HepG2 (cell line): Measurements from ENCODE around the gene ADM. TPM values are rescaled to one million over a fixed set of nuclear protein-coding genes. Genes with fewer than 3 reads are reported as not detected.

Experiments
- ATAC-seq: fragments of 200-7000 bp; cut with Tn5 transposase; 3 replicates; pipeline ENCODE4 v1.9.1; 2020; ENCODE audit warnings: mild to moderate bottlenecking, moderate library complexity
- BruUV-seq: library from RNA; stranded (reverse); fragments of 400-500 nt; replicated peaks from 2 replicates; lab custom pipeline; 2021; lab: Mats Ljungman, UMichigan
- CTCF ChIA-PET: fragments of 300-600 bp; formaldehyde crosslinking; extraction: SDS; loops from one replicate; lab custom pipeline; 2021; ENCODE audit warnings: low total read pairs, inconsistent platforms, low intra/inter-chr PET ratio; lab: Yijun Ruan, JAX
- POLR2A ChIA-PET: fragments of 350-600 bp; sonication (Branson Sonifier 250); formaldehyde crosslinking; loops from one replicate; lab custom pipeline; 2020; ENCODE audit warnings: antibody characterized with exemption, inconsistent platforms; lab: Yijun Ruan, JAX
- DNase-seq: peaks from one replicate; pipeline ENCODE4 v3.0.0-alpha.2; 2015; ENCODE audit warnings: low spot score
- FAIRE-seq: peaks from 3 replicates; lab custom pipeline; 2011; peaks lifted over from hg19 to GRCh38; lab: Jason Lieb, UNC
- H2AFZ ChIP-seq: one replicate; pipeline ENCODE4 v1.6.1; 2011; ENCODE audit warnings: low read length, inconsistent platforms
- H3K27ac ChIP-seq: fragments of 300-600 bp; 3 replicates; pipeline ENCODE4 v1.8.0; 2011; ENCODE audit warnings: mixed run types, mild to moderate bottlenecking, mixed read lengths, low read length, inconsistent platforms; ENCODE audit not compliant: insufficient read depth; ENCODE audit errors: extremely low read length
- H3K27me3 ChIP-seq, 2 experiments: fragments of 200-600 bp in 1 of 2; 2 replicates in 1 of 2; 3 replicates in 1 of 2; pipeline versions ENCODE4 v1.6.0 to v1.8.0; 2011; ENCODE audit warnings: low read length in 2 of 2, mild to moderate bottlenecking in 2 of 2, moderate library complexity in 2 of 2, inconsistent platforms in 1 of 2; ENCODE audit not compliant: insufficient read depth in 2 of 2, control insufficient read depth in 1 of 2
- H3K36me3 ChIP-seq, 2 experiments: fragments of 200-600 bp in 1 of 2; replicated peaks in 1 of 2; 2 replicates in 1 of 2; 3 replicates in 1 of 2; pipeline versions ENCODE4 v1.5.1 to v1.8.0; 2011; ENCODE audit warnings: low read length in 2 of 2, inconsistent platforms in 1 of 2; ENCODE audit not compliant: insufficient read depth in 2 of 2, control insufficient read depth in 1 of 2
- H3K4me1 ChIP-seq: 2 replicates; pipeline ENCODE4 v1.5.1; 2012; ENCODE audit warnings: low read length, inconsistent platforms; ENCODE audit not compliant: insufficient read depth
- H3K4me2 ChIP-seq: 2 replicates; pipeline ENCODE4 v1.6.0; 2011; ENCODE audit warnings: low read depth, low read length, inconsistent platforms
- H3K4me3 ChIP-seq, 3 experiments: fragments of 200-600 bp in 1 of 3; sonication (generic), shearing (Covaris generic) in 1 of 3; replicated peaks in 1 of 3; 2 replicates each; pipeline ENCODE4 v1.5.1; 2011 to 2016; ENCODE audit warnings: low read length in 3 of 3, inconsistent platforms in 2 of 3, low read depth in 2 of 3, mild to moderate bottlenecking in 2 of 3, control low read depth in 1 of 3, mixed read lengths in 1 of 3; ENCODE audit not compliant: insufficient read depth in 1 of 3
- H3K79me2 ChIP-seq: one replicate; pipeline ENCODE4 v1.6.1; 2011; ENCODE audit warnings: low read length, inconsistent platforms; ENCODE audit not compliant: insufficient read depth
- H3K9ac ChIP-seq: 2 replicates; pipeline ENCODE4 v1.6.0; 2011; ENCODE audit warnings: mild to moderate bottlenecking, low read depth, low read length, inconsistent platforms; ENCODE audit not compliant: insufficient read depth
- H3K9me3 ChIP-seq: 2 replicates; pipeline ENCODE4 v1.5.1; 2012; ENCODE audit warnings: mild to moderate bottlenecking, low read length
- H4K20me1 ChIP-seq: 2 replicates; pipeline ENCODE4 v1.6.0; 2011; ENCODE audit warnings: inconsistent platforms, mild to moderate bottlenecking, low read length, moderate library complexity; ENCODE audit not compliant: insufficient read depth
- AHR ChIP-seq: IDR thresholded peaks from 2 replicates; pipeline ENCODE4 v1.6.1; 2018; ENCODE audit warnings: missing genetic modification reagents, missing compliant biosample characterization
- CHD2 ChIP-seq: IDR thresholded peaks from 2 replicates; pipeline ENCODE4 v1.6.1; 2011; ENCODE audit warnings: low read depth, low read length, improper control_type of control experiment
- MIXL1 ChIP-seq: IDR thresholded peaks from 2 replicates; pipeline ENCODE4 v1.6.1; 2016
- PLRG1 ChIP-seq: fragments of 450-650 bp; conservative IDR thresholded peaks from 2 replicates; pipeline ENCODE4 v1.6.1; 2016
- RFX3 ChIP-seq: IDR thresholded peaks from 2 replicates; pipeline ENCODE4 v1.6.1; 2016; ENCODE audit warnings: missing biosample characterization, missing genetic modification reagents
- SKI ChIP-seq: fragments of 450-650 bp; IDR thresholded peaks from one replicate; pipeline ENCODE4 v1.6.1; 2018; ENCODE audit warnings: mild to moderate bottlenecking; ENCODE audit not compliant: partially characterized antibody
- TEAD2 ChIP-seq: sonication (generic); formaldehyde crosslinking; IDR thresholded peaks from 2 replicates; pipeline ENCODE4 v1.9.0; 2021; ENCODE audit warnings: missing genetic modification reagents
- ZFY ChIP-seq: sonication (generic); formaldehyde crosslinking; IDR thresholded peaks from 2 replicates; pipeline ENCODE4 v1.4.0; 2020; ENCODE audit warnings: missing genetic modification reagents
- ZNF224 ChIP-seq: sonication (generic); formaldehyde crosslinking; IDR thresholded peaks from 2 replicates; pipeline ENCODE4 v1.5.0; 2020; ENCODE audit warnings: mild to moderate bottlenecking, missing genetic modification reagents
- ZNF563 ChIP-seq: sonication (generic); formaldehyde crosslinking; IDR thresholded peaks from 2 replicates; pipeline ENCODE4 v1.8.0; 2022; ENCODE audit warnings: mild to moderate bottlenecking, moderate library complexity, missing genetic modification reagents
- ZSCAN31 ChIP-seq: sonication (generic); formaldehyde crosslinking; IDR thresholded peaks from 2 replicates; pipeline ENCODE4 v1.5.0; 2020; ENCODE audit warnings: low read depth, mild to moderate bottlenecking, missing genetic modification reagents
- WGBS: methylation state at CpG from one replicate; pipeline ENCODE4 v1.1.6; 2017; ENCODE audit warnings: low lambda C conversion rate; 5-methylcytosine and 5-hydroxymethylcytosine counted together
- in situ Hi-C: cut with HindIII; loops from 2 replicates; pipeline ENCODE4 v1.10.0; 2017; ENCODE audit warnings: low pct_unique_long_range_greater_than_20kb; ENCODE audit not compliant: extremely low pct_ligation_motif_present
- intact Hi-C: fragments of 100-400 bp; cut with micrococcal nuclease; formaldehyde crosslinking; loops from one replicate; pipeline ENCODE4 v1.10.0; 2022; ENCODE audit not compliant: unreplicated experiment
- polyA plus RNA-seq, 8 experiments: library from polyadenylated mRNA; depleted of rRNA in 3 of 8; stranded (reverse) in 7 of 8; unstranded in 1 of 8; fragments of >200 nt; fragmentation: Illumina TruSeq in 4 of 8; extraction: Trizol in 4 of 8; gene quantifications; 2 replicates each; pipeline versions ENCODE4 v1.2.1 to v1.2.3, GENCODE V29; 2011 to 2016; ENCODE audit warnings: low read depth in 4 of 8, missing spikeins in 1 of 8, mixed read lengths in 1 of 8; ENCODE audit not compliant: insufficient read depth in 1 of 8
- total RNA-seq, 5 experiments: library from RNA; depleted of rRNA; stranded (reverse); fragments of >200 nt; fragmentation: Illumina TruSeq; extraction: Trizol; gene quantifications; 2 replicates each; pipeline ENCODE4 v1.2.3, GENCODE V29; 2016; ENCODE audit warnings: low read depth in 1 of 5
- TF ChIP-seq, protein P1 (sequence below): IDR thresholded peaks from 2 replicates; pipeline ENCODE4 v1.6.1; 2016; ENCODE audit warnings: mild to moderate bottlenecking, missing biosample characterization, missing genetic modification reagents
- TF ChIP-seq, protein P2 (sequence below): sonication (generic); formaldehyde crosslinking; IDR thresholded peaks from 2 replicates; pipeline ENCODE4 v1.4.0; 2020; ENCODE audit warnings: missing genetic modification reagents
- TF ChIP-seq, protein P3 (sequence below): sonication (generic); formaldehyde crosslinking; conservative IDR thresholded peaks from 2 replicates; pipeline ENCODE4 v1.4.0; 2020; ENCODE audit warnings: missing genetic modification reagents

Gene ADM
- total and polyA plus RNA-seq, 2 of the 13 experiments (the other 11 are each of a cell fraction or from before 2014, with no cell fraction given) = 10.7 to 26.1 TPM

DNA sequence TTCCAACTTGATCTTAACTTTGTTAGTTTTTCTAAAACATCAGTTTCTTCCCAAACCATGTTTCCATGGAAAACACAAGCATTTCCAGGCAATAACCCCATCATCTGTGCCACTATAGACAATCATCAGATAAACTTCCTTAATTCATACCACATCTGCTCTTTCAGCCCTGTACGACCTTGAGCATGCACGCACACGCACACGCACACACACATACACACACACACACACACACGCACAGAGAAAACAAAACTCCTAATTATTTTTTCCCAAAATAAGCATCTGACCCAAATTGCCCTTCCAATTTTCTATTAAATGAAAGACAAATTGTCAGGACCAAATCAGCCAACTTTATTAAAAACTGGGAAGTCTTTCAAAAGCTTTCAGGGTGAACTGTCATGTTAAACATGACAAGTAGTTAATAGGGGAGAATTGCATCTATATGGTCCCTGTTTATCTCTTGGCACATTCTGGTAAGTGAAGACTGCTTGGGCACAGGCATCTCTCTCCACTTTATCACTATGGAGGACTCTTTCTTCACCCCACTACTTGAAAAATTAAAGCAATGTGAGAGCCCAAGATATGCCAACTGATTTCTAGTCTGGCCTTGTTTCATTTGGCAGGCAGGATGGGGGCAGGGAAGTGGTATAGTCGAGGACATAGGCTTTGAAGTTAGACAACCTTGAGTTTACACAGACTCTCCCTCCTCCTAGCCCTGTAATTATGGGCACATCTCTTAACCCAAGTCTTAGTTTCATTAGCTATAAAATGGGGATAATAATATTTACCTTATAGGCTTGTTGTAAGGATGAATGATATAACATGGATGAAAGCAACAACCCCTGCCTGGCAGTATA lies 15.1 kb downstream of the ADM start:
- no TSS peak for BruUV-seq
- Histone ChIP-seq H3K4me2 (no peak overlapping the region), H3K27me3 (no peaks in the 10 kb centered on the region), H3K9me3 (no peaks in the 10 kb centered on the region), H3K79me2 (no peaks in the 10 kb centered on the region), H4K20me1 (no peaks in the 10 kb centered on the region), H3K27ac (no peak overlapping the region), H3K36me3 (no peaks in the 10 kb centered on the region), H2AFZ (no peak overlapping the region), H3K4me1 (peaks cover 62% of the 10 kb centered on the region), H3K9ac (no peak overlapping the region), H3K4me3 (no peak overlapping the region)
- TF ChIP-seq, protein P1, sequence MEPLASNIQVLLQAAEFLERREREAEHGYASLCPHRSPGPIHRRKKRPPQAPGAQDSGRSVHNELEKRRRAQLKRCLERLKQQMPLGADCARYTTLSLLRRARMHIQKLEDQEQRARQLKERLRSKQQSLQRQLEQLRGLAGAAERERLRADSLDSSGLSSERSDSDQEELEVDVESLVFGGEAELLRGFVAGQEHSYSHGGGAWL (CRISPR knock-in tag) = no peak
- TF ChIP-seq SKI (no peak), ZNF563 (CRISPR knock-in tag) (no peak), MIXL1 (no peak), RFX3 (CRISPR knock-in tag) (no peak), AHR (no peak), ZFY (CRISPR knock-in tag) (no peak), ZNF224 (CRISPR knock-in tag) (no peak), PLRG1 (no peak), CHD2 (no peak), TEAD2 (CRISPR knock-in tag) (no peak), ZSCAN31 (CRISPR knock-in tag) (no peak)
- TF ChIP-seq, protein P2, sequence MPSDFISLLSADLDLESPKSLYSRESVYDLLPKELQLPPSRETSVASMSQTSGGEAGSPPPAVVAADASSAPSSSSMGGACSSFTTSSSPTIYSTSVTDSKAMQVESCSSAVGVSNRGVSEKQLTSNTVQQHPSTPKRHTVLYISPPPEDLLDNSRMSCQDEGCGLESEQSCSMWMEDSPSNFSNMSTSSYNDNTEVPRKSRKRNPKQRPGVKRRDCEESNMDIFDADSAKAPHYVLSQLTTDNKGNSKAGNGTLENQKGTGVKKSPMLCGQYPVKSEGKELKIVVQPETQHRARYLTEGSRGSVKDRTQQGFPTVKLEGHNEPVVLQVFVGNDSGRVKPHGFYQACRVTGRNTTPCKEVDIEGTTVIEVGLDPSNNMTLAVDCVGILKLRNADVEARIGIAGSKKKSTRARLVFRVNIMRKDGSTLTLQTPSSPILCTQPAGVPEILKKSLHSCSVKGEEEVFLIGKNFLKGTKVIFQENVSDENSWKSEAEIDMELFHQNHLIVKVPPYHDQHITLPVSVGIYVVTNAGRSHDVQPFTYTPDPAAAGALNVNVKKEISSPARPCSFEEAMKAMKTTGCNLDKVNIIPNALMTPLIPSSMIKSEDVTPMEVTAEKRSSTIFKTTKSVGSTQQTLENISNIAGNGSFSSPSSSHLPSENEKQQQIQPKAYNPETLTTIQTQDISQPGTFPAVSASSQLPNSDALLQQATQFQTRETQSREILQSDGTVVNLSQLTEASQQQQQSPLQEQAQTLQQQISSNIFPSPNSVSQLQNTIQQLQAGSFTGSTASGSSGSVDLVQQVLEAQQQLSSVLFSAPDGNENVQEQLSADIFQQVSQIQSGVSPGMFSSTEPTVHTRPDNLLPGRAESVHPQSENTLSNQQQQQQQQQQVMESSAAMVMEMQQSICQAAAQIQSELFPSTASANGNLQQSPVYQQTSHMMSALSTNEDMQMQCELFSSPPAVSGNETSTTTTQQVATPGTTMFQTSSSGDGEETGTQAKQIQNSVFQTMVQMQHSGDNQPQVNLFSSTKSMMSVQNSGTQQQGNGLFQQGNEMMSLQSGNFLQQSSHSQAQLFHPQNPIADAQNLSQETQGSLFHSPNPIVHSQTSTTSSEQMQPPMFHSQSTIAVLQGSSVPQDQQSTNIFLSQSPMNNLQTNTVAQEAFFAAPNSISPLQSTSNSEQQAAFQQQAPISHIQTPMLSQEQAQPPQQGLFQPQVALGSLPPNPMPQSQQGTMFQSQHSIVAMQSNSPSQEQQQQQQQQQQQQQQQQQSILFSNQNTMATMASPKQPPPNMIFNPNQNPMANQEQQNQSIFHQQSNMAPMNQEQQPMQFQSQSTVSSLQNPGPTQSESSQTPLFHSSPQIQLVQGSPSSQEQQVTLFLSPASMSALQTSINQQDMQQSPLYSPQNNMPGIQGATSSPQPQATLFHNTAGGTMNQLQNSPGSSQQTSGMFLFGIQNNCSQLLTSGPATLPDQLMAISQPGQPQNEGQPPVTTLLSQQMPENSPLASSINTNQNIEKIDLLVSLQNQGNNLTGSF (CRISPR knock-in tag) = no peak
- TF ChIP-seq, protein P3, sequence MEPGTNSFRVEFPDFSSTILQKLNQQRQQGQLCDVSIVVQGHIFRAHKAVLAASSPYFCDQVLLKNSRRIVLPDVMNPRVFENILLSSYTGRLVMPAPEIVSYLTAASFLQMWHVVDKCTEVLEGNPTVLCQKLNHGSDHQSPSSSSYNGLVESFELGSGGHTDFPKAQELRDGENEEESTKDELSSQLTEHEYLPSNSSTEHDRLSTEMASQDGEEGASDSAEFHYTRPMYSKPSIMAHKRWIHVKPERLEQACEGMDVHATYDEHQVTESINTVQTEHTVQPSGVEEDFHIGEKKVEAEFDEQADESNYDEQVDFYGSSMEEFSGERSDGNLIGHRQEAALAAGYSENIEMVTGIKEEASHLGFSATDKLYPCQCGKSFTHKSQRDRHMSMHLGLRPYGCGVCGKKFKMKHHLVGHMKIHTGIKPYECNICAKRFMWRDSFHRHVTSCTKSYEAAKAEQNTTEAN (CRISPR knock-in tag) = no peak
- WGBS = 78% methylated on average over 6 of the region's 6 CpGs
- DNase-seq (no peak), ATAC-seq (no peak), FAIRE-seq (no peak)
- ChIA-PET CTCF (no interaction called here), POLR2A (interaction anchor here (1.2 kb wide), 1 partner anchor 560 kb away, joined by 4 read pairs; no protein-coding TSS in a partner anchor)
- in situ Hi-C loops (loop anchor here (10.0 kb wide), 2 partner anchors 465 to 555 kb away; no protein-coding TSS in a partner anchor), intact Hi-C loops (loop anchor here (5.0 kb wide), 1 partner anchor 458 kb away; no protein-coding TSS in a partner anchor)
